NOMO-1 (cell line): ENCODE results near the gene RO60.
A peak's percentile ranks its signal among the peaks of the same experiment; 100 is the strongest.

Experiments used
- DNase-seq, 2 experiments: peaks; one replicate each; lab custom pipeline; 2025; ENCODE audit not compliant: unreplicated experiment in 2 of 2; lab: John Stamatoyannopoulos, UW

Gene RO60

DNA sequence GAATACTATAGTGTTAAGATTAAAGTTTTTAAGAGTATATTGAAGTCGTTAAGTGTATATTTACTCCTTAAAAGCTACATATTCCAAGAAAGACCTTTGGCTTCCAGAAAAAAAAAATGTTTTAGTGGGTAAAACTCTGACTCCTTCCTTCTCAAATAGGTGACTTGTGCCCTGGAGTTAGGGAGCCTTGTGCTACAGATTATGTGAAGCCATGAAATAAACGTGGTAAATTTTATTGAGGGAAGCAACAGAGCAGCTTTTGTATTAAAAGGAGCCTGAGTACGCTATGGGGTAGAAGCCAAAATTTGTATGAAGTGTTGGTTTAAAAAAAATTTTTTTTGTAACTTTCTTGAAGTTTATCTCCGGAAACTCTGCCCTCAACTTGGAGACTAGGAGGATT is 994 bp downstream of the RO60 start:
- DNase-seq: no peak

GRCh38 chr1:193060938-193061337 is 1.5 kb downstream of the RO60 start:
- peak in 1 of 2 experiments; percentile 26 for DNase-seq

GRCh38 chr1:193062698-193063463 is 3.5 kb downstream of the RO60 start:
- DNase-seq: no peak

DNA sequence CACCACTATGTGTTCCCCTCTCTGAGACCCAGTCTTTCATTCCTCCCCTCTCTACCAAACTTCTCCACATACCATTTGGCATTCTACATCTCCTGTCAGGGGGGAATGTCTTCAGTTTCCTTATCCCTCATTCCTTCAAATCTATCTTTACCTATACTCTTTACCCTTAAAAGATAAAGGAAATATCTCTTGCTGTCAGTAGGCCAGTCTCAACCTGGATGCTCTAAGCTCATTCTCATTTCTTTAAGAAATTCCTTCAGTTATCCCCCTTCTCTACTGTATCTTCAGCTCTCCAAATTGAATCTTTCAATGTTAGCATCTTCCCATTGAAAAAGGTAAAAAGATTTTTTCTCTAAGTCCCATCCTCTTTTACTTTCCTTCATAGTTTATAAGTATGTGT is 6.5 kb downstream of the RO60 start:
- DNase-seq: no peak

GRCh38 chr1:193066606-193067005 is 7.2 kb downstream of the RO60 start:
- DNase-seq: no peak

- DNase-seq: no peak
Measured at GRCh38 chr1:193068013-193068412, 8.6 kb downstream of the RO60 start.

DNA sequence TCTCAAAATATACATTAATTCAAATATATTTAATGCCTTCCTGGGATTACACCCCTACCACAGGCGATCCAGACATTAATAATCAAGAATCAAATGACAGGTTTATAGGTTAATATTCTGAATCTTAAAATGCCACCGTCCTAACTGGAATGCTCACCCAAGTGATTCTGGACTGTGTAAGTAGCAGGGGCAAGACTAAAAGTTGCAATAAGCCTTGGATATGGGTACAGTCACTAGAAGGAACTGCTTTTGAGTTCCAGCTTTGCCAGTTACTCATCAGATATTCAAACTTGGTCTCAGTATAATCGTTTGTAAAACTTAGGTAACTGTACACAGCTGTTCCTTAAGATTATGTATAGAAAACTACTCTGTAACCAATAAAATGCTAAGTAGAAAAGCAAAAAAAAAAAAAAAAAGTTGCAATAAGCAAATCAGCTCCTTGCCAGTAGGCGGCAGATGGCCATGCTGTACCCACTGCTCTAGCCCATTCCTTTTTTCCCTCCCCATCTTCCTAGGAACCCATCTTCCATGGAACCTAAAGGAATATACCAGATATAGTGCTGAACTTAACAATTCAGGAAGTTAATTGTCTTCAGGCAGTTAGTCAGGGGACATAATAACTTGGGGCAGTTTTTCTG is 10.5 kb downstream of the RO60 start:
- DNase-seq: no peak

DNA sequence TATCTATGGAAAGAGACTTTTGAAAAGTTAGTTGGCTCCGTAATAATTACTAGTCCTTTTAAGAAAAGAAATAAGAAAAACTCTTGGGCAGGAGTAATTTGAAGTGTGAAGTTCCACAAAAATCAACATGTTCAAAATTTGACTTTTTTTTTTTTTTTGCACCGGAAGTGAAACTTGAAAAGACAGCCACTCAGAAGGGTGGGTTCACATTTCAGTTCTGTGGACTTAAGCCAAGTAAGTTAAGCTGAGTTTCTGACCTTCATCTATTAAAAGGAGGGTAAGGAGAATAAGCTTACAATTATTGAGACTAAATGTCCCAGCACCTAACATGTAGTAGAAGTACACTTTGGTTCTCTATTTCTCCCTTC is 11.0 kb downstream of the RO60 start:
- DNase-seq: peak in 1 of 2 experiments; percentile 13

GRCh38 chr1:193070942-193071341 is 11.5 kb downstream of the RO60 start:
- no peak for DNase-seq

- DNase-seq: no peak
Measured at GRCh38 chr1:193077991-193078390, 18.6 kb downstream of the RO60 start.

- no peak for DNase-seq
Measured at GRCh38 chr1:193079187-193079586, 19.8 kb downstream of the RO60 start.

GRCh38 chr1:193083365-193084088 is 24.1 kb downstream of the RO60 start:
- no peak for DNase-seq

DNA sequence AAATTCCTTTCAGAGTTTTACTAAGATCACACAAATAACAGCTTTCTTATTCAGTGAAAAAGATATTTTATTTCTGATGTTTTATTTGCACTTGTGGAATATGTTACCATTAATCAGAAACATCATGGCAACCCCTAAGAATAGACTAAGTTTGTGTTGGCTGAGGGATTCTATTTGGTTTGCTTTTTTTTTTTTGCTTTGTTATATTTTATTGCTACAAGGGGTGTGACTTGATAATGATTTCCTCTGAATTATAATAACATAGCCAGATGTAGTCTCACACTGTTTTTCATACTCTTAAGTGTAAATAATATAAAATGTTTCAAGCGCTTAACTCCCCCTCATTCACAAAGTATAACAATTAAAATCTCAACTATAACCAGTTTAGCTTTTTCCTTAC is 25.9 kb downstream of the RO60 start:
- no peak for DNase-seq

GRCh38 chr1:193086342-193086741 is 26.9 kb downstream of the RO60 start:
- no peak for DNase-seq

DNA sequence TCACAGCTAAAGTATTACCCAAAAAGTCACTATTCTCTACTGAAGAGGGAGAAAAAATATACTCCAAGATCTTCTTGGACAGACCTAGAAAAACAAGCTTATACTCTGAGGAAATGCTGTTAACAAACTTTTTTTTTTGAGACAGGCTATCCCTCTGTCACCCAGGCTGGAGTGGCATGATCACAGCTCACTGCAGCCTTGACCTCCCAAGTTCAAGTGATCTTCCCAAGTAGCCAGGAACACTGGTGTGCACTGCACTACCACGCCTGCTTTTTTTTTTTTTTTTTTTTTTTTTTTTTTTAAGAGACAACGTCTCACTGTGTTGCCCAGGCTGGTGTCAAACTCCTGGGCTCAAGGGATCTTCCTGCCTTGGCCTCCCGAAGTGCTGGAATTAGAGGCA is 28.5 kb downstream of the RO60 start:
- DNase-seq: no peak

DNA sequence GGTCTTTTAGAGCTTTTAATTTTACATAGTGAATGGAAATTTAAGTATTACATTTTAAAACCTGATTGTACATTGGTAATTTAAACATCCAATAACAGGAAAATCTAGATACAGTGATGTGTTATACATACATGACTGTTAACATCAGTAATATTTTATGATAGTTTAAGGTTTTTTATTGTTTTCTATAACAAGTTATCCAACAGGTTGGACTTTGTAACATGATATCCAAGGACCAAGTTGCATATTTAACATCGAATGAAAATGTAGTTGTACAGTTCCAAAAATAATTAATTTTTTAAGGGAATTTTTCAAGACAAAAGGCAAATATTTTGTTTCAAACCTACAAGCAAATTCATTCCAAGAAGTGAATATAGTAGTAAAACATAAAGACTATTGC is 31.5 kb downstream of the RO60 start:
- no peak for DNase-seq

DNA sequence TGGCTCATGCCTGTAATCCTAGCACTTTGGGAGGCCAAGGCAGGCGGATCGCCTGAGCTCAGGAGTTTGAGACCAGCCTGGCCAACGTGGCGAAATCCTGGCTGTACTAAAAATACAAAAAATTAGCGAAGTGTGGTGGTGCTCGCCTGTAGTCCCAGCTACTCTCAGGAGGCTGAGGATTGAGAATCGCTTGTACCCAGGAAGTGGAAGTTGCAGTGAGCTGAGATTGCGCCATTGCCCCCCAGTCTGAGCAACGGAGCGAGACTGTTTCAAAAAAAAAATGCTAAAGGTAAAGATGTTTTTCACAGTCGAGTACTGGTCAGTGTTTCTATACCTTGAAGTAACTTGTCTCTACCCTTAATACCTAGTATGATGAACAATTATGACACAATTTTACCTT is 34.7 kb downstream of the RO60 start:
- no peak for DNase-seq

GRCh38 chr1:193102662-193103061 is 43.2 kb downstream of the RO60 start:
- no peak for DNase-seq

GRCh38 chr1:193103759-193104501 is 44.5 kb downstream of the RO60 start:
- DNase-seq: no peak

DNA sequence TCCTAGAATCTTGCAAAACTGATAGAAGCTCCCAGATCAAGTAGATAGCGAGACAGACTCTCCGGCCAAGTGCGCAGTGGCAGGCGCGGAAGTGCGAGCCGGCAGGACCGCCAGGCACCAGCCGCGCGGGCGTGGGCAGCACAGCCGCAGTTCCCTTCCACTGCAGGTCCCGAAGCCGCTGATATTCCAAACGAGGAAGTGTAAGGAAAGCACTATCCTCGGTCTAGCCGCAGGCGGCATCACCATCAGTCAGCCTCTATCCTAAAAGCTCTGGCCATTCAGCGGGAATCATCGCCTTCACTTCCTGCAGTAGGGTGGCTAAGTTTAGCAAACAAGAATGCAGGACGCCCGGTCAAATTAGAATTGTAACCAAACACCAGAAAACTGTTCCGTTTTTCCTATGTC is 45.1 kb downstream of the RO60 start:
- DNase-seq: peak in 1 of 2 experiments; percentile 8
